ENCODE data around the gene FBXL17.

GRCh38 chr5:107858788-107859187, 523.1 kb downstream of the FBXL17 start:
- TF ChIP-seq JUN (CRISPR knock-in tag; IDR thresholded peaks at IDR 0.05) (no peak), NCOR1 (IDR thresholded peaks at IDR 0.05; ENCODE audit: borderline replicate concordance, low read length) (no peak)
